Measurements from ENCODE around the gene CTSH.

The CTSH gene, protein sequence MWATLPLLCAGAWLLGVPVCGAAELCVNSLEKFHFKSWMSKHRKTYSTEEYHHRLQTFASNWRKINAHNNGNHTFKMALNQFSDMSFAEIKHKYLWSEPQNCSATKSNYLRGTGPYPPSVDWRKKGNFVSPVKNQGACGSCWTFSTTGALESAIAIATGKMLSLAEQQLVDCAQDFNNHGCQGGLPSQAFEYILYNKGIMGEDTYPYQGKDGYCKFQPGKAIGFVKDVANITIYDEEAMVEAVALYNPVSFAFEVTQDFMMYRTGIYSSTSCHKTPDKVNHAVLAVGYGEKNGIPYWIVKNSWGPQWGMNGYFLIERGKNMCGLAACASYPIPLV

GRCh38 chr15:78944669-78945407 is at the start of gene CTSH:
Gene CTSH, minus strand, starts transcription at chr15:78945046. Its CDS starts 65 bp downstream, at chr15:78944981.
- DNase-seq, result peak; percentile 88

- DNase-seq, result no peak
Measured at GRCh38 chr15:78993931-78994530, 49.2 kb upstream of the CTSH start.

DNA sequence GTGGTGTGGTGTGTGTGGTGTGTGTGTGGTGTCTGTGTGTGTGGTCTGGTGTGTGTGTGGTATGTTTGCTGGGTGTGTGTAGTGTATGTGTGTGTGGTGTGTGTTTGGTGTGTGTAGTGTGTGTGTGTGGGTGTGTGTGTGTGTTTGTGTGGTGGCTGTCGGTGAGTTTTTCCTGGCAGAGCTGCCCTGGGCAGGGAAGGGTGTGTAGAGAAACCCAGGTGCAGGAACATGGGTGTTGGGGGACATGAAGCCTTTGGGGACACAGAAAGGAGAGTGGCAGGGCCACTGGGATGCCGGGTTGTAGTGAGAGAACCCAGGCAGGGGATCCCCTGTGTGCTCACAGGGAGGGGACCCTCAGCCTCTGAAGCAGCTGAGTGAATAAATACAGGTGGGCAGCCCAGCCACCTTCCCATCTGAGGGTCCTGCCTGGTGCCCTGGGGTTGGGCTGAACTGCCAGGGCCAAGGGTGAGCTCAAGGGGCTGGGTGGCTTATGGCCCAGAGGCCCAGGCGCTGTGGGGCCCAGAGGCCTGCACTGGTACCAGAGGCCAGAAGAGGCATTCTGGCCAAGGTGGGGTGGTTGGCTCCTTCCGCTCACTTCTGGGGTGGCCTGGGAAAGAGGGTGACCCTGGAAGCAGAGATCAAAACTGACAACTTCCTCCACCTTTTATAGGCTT is 48.5 kb upstream of the CTSH start:
- DNase-seq, result no peak

- DNase-seq, result no peak
Measured at GRCh38 chr15:78992416-78993256, 47.8 kb upstream of the CTSH start.

- no peak for DNase-seq
Measured at GRCh38 chr15:78991879-78992278, 47.0 kb upstream of the CTSH start.

GRCh38 chr15:78991476-78991875 is 46.6 kb upstream of the CTSH start:
- no peak for DNase-seq

- DNase-seq, result no peak
Measured at GRCh38 chr15:78990278-78990677, 45.4 kb upstream of the CTSH start.

DNA sequence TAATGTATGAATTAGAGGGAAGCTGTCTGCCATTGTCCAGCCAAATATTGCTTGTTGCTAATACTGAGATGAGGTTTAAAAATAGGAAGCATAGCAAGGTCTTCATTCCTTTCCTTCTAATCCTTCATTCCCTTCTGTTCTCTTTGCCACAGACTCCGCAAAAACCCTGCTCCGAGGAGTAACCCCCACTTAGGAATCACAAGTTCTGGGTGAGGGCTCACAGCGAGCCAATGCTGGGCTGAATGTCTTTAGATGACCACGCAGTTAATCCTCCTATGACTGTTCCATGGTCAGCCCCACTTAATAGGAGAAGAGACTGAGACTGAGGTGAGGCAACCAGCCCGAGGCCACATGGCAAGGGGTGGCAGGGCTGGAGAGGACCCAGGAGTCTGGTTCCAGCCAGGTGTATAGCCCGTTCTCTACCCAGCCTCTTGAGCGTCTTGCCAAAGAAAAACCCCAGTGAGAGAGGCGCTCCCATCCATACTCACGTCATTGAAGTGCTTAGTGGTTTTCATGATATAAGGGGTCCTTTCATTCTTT is 44.9 kb upstream of the CTSH start:
- DNase-seq, result no peak

DNA sequence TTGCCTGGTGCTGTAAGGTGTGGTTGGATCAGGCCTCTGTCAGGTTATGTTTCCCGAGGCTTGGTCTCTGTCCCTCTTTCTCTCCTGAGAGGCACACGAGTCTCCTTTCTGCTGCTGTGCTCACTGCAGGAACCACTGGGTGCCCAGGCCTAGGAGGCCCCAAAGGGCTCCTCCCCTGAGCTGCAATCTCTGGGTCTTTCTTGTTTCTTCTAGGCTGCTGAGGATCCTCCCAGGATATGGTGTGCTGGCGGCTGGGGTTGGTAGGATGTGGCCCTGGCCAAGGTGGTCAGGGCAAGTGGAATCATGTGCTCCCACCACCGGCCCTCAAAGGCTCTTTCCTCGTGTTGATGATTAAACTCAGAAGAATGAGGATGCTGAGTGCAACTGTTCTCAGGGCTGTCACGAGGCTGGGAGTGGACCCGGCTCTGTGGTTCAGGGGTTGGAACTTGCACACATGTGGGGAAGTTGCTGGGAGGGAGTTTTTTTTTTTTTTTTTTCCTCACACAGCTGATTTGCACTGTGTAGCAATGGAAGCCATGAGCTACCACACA is 43.6 kb upstream of the CTSH start:
- peak; percentile 19 for DNase-seq

DNA sequence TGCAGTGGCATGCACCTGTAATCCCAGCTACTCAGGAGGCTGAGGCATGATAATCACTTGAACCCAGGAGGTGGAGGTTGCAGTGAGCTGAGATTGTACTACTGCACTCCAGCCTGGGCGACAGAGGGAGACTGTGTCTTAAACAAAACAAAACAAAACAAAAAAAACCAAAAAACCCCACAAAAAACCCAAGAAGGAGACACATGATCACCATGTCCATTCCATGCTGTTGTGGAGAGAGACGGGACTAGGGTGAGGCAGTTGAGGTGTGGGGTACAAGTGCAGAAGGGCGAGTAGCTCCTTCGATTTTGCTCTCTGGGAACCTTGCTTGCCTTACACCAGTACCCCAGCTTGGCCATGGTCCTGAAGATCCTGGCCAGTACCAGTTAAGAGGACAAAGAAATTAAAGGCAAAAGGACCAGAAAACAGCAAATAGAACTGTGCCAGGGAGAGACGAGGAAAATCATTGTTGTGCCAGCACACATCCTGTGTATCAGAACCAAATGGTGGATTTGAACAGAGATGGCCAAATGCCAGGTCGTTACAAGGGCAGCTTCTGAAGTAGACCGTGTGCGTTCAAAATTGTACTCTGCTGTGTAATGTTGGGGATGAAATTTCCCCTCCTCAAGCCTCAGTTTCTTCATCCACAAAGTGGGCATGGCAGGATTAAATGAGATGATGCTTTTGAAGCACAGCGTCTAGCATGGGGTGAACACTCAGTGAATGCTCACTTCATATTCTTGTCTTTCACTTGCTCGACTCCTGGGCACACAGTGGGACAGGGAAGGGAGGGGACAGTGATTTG is 42.9 kb upstream of the CTSH start:
- no peak for DNase-seq

DNA sequence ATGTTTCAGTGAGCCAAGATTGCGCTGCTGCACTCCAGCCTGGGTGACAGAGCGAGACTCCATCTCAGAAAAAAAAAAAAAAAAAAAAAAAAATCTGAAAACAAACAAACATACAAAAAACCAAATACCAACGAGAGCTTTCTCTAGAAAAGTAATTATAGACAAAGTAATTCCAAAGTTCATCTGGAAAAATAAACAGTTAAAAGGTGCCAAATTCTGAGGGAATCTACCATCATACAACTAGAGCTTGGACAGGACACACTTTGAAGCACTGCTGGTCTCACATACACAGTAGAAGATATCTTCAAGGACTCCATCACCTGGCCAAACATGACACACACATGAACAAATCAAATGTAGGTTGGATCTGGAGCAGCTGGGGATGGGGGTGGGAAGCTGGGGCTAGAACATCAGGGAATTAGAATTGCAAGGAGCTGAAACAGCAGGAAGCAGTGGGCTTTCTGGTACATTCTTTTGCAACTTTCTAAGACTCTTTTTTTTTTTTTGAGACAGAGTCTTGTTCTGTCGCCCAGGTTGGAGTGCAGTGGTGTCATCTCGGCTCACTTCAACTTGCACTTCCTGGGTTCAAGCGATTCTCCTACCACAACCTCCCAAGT is 41.1 kb upstream of the CTSH start:
- DNase-seq, result no peak

- DNase-seq, result no peak
Measured at GRCh38 chr15:78984041-78984440, 39.2 kb upstream of the CTSH start.

GRCh38 chr15:78983146-78983918 is 38.5 kb upstream of the CTSH start:
- no peak for DNase-seq

GRCh38 chr15:78982736-78983135 is 37.9 kb upstream of the CTSH start:
- DNase-seq, result no peak

GRCh38 chr15:78981532-78982313 is 36.9 kb upstream of the CTSH start:
- no peak for DNase-seq

GRCh38 chr15:78979456-78980320 is 34.8 kb upstream of the CTSH start:
- DNase-seq, result peak; percentile 48

DNA sequence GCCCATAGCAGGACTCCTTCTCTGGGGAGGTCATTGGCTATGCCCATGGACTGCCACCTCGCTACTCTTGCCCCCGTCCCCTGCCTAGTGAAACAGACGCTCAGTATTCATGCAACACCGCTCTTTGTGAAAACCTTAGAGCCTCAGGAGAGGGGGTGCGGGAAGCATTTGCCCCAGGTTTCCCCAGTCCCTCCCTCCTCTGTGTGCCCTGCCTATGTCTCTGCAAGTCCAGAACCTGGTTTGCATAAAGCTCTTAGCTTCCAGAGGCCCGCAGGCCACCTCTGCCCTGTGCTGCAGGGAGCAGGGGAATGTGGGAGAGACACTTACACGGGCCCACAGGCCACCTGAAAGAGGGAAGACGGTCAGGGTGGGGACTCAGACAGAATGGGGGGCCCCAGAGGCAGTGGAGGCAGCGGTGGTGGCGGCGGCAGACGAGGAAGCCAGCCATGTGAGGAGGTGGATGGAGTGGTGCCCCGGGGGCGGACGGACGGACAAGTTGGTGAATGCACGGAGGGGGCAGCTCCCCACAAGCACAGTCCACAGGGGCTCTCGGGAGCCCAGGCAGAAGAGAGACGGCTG is 33.8 kb upstream of the CTSH start:
- no peak for DNase-seq
